GM21360 (cell line): Measurements from ENCODE around the gene ZNF69.

ENCODE experiments used
- ATAC-seq: cut with Tn5 transposase; IDR thresholded peaks from one replicate; pipeline ENCODE4 v1.9.1; 2021; ENCODE audit warnings: mild to moderate bottlenecking, moderate library complexity; ENCODE audit not compliant: unreplicated experiment

Gene ZNF69

GRCh38 chr19:11950312-11950711 lies 62.7 kb downstream of the ZNF69 start:
- ATAC-seq, result no peak
